ENCODE results near the gene NOX1. TPM values are rescaled to one million over a fixed set of nuclear protein-coding genes. Genes with fewer than 3 reads are reported as not detected.
A peak's percentile ranks its signal among the peaks of the same experiment; 100 is the strongest.

NOX1 gene
- total and polyA plus RNA-seq, 2 of the 13 experiments (the other 11 are each of a cell fraction or from before 2014, with no cell fraction given) = 0.07 TPM; not detected in 1

DNA sequence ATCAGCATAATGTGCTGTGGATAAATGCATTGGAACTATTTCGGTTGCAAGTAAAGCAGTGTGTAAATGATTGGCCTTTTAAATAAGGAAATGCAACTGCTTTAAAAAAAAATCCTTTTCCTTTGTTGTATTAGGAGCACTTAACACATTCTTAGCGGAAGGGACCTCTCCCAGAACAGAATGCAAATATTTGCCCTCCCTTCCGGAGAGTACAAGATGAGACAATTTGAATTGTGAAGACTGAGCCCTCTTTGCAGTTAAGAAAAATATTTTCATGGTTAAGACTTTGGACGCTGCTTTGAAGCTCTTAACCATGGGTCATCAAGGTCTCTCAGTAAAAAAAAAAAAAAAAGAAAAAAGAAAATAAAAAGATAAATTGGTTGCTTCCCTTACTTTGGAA, 9.5 kb upstream of the NOX1 start (continued):
- TF ChIP-seq, protein P1, sequence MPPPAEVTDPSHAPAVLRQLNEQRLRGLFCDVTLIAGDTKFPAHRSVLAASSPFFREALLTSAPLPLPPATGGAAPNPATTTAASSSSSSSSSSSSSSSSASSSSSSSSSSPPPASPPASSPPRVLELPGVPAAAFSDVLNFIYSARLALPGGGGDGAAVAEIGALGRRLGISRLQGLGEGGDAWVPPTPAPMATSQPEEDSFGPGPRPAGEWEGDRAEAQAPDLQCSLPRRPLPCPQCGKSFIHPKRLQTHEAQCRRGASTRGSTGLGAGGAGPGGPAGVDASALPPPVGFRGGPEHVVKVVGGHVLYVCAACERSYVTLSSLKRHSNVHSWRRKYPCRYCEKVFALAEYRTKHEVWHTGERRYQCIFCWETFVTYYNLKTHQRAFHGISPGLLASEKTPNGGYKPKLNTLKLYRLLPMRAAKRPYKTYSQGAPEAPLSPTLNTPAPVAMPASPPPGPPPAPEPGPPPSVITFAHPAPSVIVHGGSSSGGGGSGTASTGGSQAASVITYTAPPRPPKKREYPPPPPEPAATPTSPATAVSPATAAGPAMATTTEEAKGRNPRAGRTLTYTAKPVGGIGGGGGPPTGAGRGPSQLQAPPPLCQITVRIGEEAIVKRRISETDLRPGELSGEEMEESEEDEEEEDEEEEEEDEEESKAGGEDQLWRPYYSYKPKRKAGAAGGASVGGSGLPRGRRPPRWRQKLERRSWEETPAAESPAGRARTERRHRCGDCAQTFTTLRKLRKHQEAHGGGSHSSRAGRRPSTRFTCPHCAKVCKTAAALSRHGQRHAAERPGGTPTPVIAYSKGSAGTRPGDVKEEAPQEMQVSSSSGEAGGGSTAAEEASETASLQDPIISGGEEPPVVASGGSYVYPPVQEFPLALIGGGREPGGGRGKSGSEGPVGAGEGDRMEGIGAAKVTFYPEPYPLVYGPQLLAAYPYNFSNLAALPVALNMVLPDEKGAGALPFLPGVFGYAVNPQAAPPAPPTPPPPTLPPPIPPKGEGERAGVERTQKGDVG (CRISPR knock-in tag; IDR thresholded peaks at IDR 0.05; ENCODE audit: borderline replicate concordance) = no peak
- TF ChIP-seq CEBPB (IDR thresholded peaks at IDR 0.05; ENCODE audit: borderline replicate concordance, low read depth, low read length) (no peak), CAMTA2 (CRISPR knock-in tag; IDR thresholded peaks at IDR 0.05; ENCODE audit: borderline replicate concordance) (no peak), SP1 (IDR thresholded peaks at IDR 0.05) (no peak), SP1 (CRISPR knock-in tag; IDR thresholded peaks at IDR 0.05) (no peak), ZNF878 (CRISPR knock-in tag; IDR thresholded peaks at IDR 0.05) (no peak), HNF4A (CRISPR knock-in tag; IDR thresholded peaks at IDR 0.05) (peak; percentile 10; the same call in 1 of the 2 replicates), ZNF781 (CRISPR knock-in tag; IDR thresholded peaks at IDR 0.05; ENCODE audit: borderline replicate concordance, not compliant biosample characterization) (no peak), AGO1 (IDR thresholded peaks at IDR 0.05; ENCODE audit: low read depth, low read length, poor library complexity, severe bottlenecking) (no peak), SOX13 (IDR thresholded peaks at IDR 0.05) (no peak), SOX13 (CRISPR knock-in tag; conservative IDR thresholded peaks at IDR 0.05 in 1 of 2, IDR thresholded peaks at IDR 0.05 in 1 of 2) (peak in 1 of 2 experiments; percentile 74; a peak in 2 of 4 replicates), EP300 (IDR thresholded peaks at IDR 0.05; ENCODE audit: low read depth in 2 of 2, low read length in 2 of 2) (peak in 1 of 2 experiments; percentile 69; a peak in 2 of 4 replicates), EP300 (CRISPR knock-in tag; IDR thresholded peaks at IDR 0.05; ENCODE audit: borderline replicate concordance) (peak; percentile 49; the same call in 1 of the 2 replicates), NBN (conservative IDR thresholded peaks at IDR 0.05) (no peak), ELF4 (CRISPR knock-in tag; IDR thresholded peaks at IDR 0.05; ENCODE audit: borderline replicate concordance) (no peak), POLR2G (IDR thresholded peaks at IDR 0.05; ENCODE audit: low read depth, low read length) (no peak), TCF7 (IDR thresholded peaks at IDR 0.05; ENCODE audit: low read depth) (peak; percentile 73), ZNF3 (CRISPR knock-in tag; IDR thresholded peaks at IDR 0.05) (no peak), SOX6 (IDR thresholded peaks at IDR 0.05) (no peak), SOX6 (CRISPR knock-in tag; IDR thresholded peaks at IDR 0.05) (peak; percentile 63), ELF3 (CRISPR knock-in tag; IDR thresholded peaks at IDR 0.05) (peak; percentile 44; the same call in 1 of the 2 replicates), HDAC6 (IDR thresholded peaks at IDR 0.05; ENCODE audit: low read depth, low read length) (no peak)
- TF ChIP-seq, protein P2, sequence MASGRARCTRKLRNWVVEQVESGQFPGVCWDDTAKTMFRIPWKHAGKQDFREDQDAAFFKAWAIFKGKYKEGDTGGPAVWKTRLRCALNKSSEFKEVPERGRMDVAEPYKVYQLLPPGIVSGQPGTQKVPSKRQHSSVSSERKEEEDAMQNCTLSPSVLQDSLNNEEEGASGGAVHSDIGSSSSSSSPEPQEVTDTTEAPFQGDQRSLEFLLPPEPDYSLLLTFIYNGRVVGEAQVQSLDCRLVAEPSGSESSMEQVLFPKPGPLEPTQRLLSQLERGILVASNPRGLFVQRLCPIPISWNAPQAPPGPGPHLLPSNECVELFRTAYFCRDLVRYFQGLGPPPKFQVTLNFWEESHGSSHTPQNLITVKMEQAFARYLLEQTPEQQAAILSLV (CRISPR knock-in tag; IDR thresholded peaks at IDR 0.05; ENCODE audit: borderline replicate concordance) = no peak
- TF ChIP-seq, protein P3, sequence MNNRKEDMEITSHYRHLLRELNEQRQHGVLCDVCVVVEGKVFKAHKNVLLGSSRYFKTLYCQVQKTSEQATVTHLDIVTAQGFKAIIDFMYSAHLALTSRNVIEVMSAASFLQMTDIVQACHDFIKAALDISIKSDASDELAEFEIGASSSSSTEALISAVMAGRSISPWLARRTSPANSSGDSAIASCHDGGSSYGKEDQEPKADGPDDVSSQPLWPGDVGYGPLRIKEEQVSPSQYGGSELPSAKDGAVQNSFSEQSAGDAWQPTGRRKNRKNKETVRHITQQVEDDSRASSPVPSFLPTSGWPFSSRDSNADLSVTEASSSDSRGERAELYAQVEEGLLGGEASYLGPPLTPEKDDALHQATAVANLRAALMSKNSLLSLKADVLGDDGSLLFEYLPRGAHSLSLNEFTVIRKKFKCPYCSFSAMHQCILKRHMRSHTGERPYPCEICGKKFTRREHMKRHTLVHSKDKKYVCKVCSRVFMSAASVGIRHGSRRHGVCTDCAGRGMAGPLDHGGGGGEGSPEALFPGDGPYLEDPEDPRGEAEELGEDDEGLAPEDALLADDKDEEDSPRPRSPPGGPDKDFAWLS (CRISPR knock-in tag; IDR thresholded peaks at IDR 0.05; ENCODE audit: borderline replicate concordance) = no peak
- TF ChIP-seq, protein P4, sequence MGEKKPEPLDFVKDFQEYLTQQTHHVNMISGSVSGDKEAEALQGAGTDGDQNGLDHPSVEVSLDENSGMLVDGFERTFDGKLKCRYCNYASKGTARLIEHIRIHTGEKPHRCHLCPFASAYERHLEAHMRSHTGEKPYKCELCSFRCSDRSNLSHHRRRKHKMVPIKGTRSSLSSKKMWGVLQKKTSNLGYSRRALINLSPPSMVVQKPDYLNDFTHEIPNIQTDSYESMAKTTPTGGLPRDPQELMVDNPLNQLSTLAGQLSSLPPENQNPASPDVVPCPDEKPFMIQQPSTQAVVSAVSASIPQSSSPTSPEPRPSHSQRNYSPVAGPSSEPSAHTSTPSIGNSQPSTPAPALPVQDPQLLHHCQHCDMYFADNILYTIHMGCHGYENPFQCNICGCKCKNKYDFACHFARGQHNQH (CRISPR knock-in tag; IDR thresholded peaks at IDR 0.05) = no peak
